GM12878 (cell line): ENCODE results near the gene ASB8. TPM values are rescaled to one million over a fixed set of nuclear protein-coding genes. Genes with fewer than 3 reads are reported as not detected.
A peak's percentile ranks its signal among the peaks of the same experiment; 100 is the strongest.

Experiments used
- ATAC-seq: fragments of 200-7000 bp; cut with Tn5 transposase; 3 replicates; pipeline ENCODE4 v1.9.1; 2020; ENCODE audit warnings: mild to moderate bottlenecking, moderate library complexity
- BruUV-seq: library from RNA; stranded (reverse); fragments of 400-500 nt; replicated peaks from 2 replicates; lab custom pipeline; 2021; lab: Mats Ljungman, UMichigan
- CTCF ChIA-PET: fragments of 300-600 bp; sonication (Branson Sonifier 250); formaldehyde crosslinking; extraction: SDS; loops from one replicate; lab custom pipeline; 2021; ENCODE audit warnings: inconsistent platforms; lab: Yijun Ruan, JAX
- POLR2A ChIA-PET: fragments of 350-600 bp; formaldehyde crosslinking; extraction: SDS; loops from one replicate; lab custom pipeline; 2021; ENCODE audit warnings: inconsistent platforms; lab: Charles Lee
- RAD21 ChIA-PET: fragments of 300-600 bp; sonication (Branson Sonifier 250); formaldehyde crosslinking; loops from one replicate; lab custom pipeline; 2023; ENCODE audit warnings: antibody characterized with exemption; ENCODE audit not compliant: unreplicated experiment; lab: Charles Lee
- SMC1A ChIA-PET: fragments of 300-600 bp; sonication (Branson Sonifier 250); formaldehyde crosslinking; loops from one replicate; lab custom pipeline; 2023; ENCODE audit not compliant: unreplicated experiment, uncharacterized antibody; lab: Charles Lee
- DNase-seq: peaks from one replicate; pipeline ENCODE4 v3.0.0-alpha.2; 2011; ENCODE audit warnings: low read depth, low spot score
- FAIRE-seq: peaks from 3 replicates; lab custom pipeline; 2011; peaks lifted over from hg19 to GRCh38; lab: Jason Lieb, UNC
- H2AFZ ChIP-seq: 2 replicates; pipeline ENCODE4 v1.6.0; 2011; ENCODE audit warnings: low read depth, low read length, control low read depth; ENCODE audit not compliant: control insufficient read depth
- H3K27ac ChIP-seq: 2 replicates; pipeline ENCODE4 v1.5.1; 2011; ENCODE audit warnings: control low read depth; ENCODE audit not compliant: control insufficient read depth, insufficient read depth
- H3K27me3 ChIP-seq, 2 experiments: replicated peaks in 1 of 2; 2 replicates each; pipeline versions ENCODE4 v1.6.0 to v1.6.1; 2011; ENCODE audit warnings: low read length in 1 of 2; ENCODE audit not compliant: control insufficient read depth in 2 of 2, insufficient read depth in 2 of 2
- H3K36me3 ChIP-seq, 2 experiments: 2 replicates each; pipeline ENCODE4 v1.5.1; 2011; ENCODE audit warnings: low read length in 1 of 2; ENCODE audit not compliant: control insufficient read depth in 2 of 2, insufficient read depth in 2 of 2
- H3K4me1 ChIP-seq: 2 replicates; pipeline ENCODE4 v1.6.1; 2011; ENCODE audit warnings: mild to moderate bottlenecking, low read length, moderate library complexity, mixed read lengths; ENCODE audit not compliant: control insufficient read depth, insufficient read depth
- H3K4me2 ChIP-seq: 2 replicates; pipeline ENCODE4 v1.6.0; 2011; ENCODE audit warnings: control low read depth; ENCODE audit not compliant: control insufficient read depth, insufficient read depth
- H3K4me3 ChIP-seq: fragments of 200-600 bp; sonication (generic); 2 replicates; pipeline ENCODE4 v1.5.1; 2016
- H3K79me2 ChIP-seq: 2 replicates; pipeline ENCODE4 v1.6.0; 2011; ENCODE audit warnings: low read length; ENCODE audit not compliant: control insufficient read depth, insufficient read depth
- H3K9ac ChIP-seq: 2 replicates; pipeline ENCODE4 v1.8.0; 2011; ENCODE audit warnings: low read length, control low read depth, mixed read lengths; ENCODE audit not compliant: control insufficient read depth, insufficient read depth
- H3K9me3 ChIP-seq: replicated peaks from 3 replicates; pipeline ENCODE4 v1.5.1; 2011; ENCODE audit warnings: mild to moderate bottlenecking, low read length; ENCODE audit not compliant: control insufficient read depth, insufficient read depth
- H4K20me1 ChIP-seq: 2 replicates; pipeline ENCODE4 v1.6.0; 2011; ENCODE audit not compliant: control insufficient read depth, insufficient read depth
- NFXL1 ChIP-seq: fragments of 450-650 bp; IDR thresholded peaks from 2 replicates; pipeline ENCODE4 v1.6.1; 2017; ENCODE audit warnings: antibody characterized with exemption, mild to moderate bottlenecking, borderline replicate concordance
- PAX5 ChIP-seq: IDR thresholded peaks from 2 replicates; pipeline ENCODE4 v1.6.1; 2011; ENCODE audit warnings: low read depth, low read length, borderline replicate concordance
- WGBS: methylation state at CpG from one replicate; pipeline ENCODE4 v1.1.6; 2016; ENCODE audit warnings: low lambda C conversion rate; ENCODE audit not compliant: insufficient replicate concordance, insufficient coverage; ENCODE audit errors: missing lambda C conversion rate; 5-methylcytosine and 5-hydroxymethylcytosine counted together
- in situ Hi-C: fragments of 300-500 bp; cut with MboI; formaldehyde crosslinking; loops from 9 replicates; pipeline ENCODE4 v1.14.3; 2018; ENCODE audit warnings: mixed read lengths
- intact Hi-C: fragments of 100-400 bp; cut with micrococcal nuclease; formaldehyde crosslinking; loops from one replicate; pipeline ENCODE4 v1.14.2; 2022; ENCODE audit not compliant: unreplicated experiment
- polyA plus RNA-seq, 11 experiments: library from polyadenylated mRNA; depleted of rRNA in 4 of 11; unstranded in 6 of 11; stranded (reverse) in 5 of 11; fragments of >200 nt; fragmentation: Nextera tagmentation in 4 of 11; fragmentation: Illumina TruSeq in 1 of 11; extraction: Ambion mirVana in 4 of 11; extraction: Trizol in 1 of 11; gene quantifications; 1 replicate in 1 of 11; 2 replicates in 10 of 11; pipeline versions ENCODE4 v1.2.1 to v1.2.3, GENCODE V29; 2011 to 2016; ENCODE audit warnings: inconsistent platforms in 2 of 11, missing spikeins in 2 of 11, low read depth in 1 of 11
- total RNA-seq, 4 experiments: library from RNA; depleted of rRNA in 3 of 4; stranded (reverse); fragments of >200 nt in 3 of 4; fragmentation: Illumina TruSeq in 1 of 4; extraction: Trizol in 1 of 4; gene quantifications; 2 replicates each; pipeline versions ENCODE4 v1.2.1 to v1.2.3, GENCODE V29; 2013 to 2021
- TF ChIP-seq, protein P1 (sequence below): fragments of 150-350 bp; IDR thresholded peaks from 2 replicates; pipeline ENCODE4 v1.6.1; 2014; ENCODE audit warnings: mild to moderate bottlenecking, low read depth, low read length
- TF ChIP-seq, protein P2 (sequence below): fragments of 450-650 bp; IDR thresholded peaks from 2 replicates; pipeline ENCODE4 v1.6.1; 2016; ENCODE audit warnings: mild to moderate bottlenecking

The ASB8 gene
- total and polyA plus RNA-seq, 10 of the 15 experiments (the other 5 are each of a cell fraction or from before 2014, with no cell fraction given), result 23.7 to 48.0 (median 29.1) TPM

DNA sequence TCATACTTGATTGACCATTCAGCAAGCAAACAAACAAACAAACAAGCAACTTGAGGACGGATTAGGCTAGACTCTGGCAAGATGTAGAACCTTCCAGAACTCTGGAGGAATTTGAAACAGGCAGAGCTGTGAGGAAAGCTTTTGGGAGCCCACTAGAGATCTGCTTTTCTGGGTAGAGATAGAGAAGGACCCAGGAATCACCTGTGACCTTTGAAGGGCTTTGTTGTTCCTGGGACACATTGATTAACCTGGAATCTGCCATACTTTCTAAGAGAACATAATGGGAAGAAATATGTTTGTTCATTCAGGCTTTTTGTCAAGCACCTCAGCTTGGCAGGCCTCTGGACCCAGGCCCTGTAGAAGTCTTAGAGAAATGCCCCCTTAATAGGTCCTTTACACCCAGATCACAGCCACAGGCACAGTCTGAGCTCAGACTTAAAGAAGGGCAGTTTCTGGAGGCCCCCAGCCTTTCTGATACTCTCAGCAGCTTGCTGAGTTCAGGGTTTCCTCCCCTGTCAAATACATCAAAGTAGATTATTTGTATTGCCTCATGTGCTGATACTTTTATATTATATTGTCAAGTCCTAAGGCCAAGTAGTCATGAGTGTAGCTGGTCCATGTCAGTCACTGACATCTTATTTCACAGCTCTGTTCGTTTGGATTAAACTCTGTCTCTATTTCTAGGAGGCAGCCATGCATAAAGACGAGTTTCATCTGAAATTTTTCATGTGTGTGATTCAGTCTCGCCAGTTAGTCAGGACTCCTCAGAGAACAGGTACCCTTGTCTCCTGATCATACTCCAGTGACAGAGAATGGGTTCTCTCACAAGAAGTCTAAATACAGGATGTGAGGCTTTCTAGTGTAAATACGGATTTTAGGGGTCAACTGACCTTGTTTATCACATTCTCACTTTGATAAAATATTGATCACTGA lies 50.4 kb downstream of the ASB8 start:
- CTCF ChIA-PET, result interaction anchor here (0.7 to 3.0 kb wide), 7 partner anchors 10 to 366 kb away, joined by 3 to 19 read pairs (median 7); partner anchors contain the start of genes ASB8 and PFKM
- intact Hi-C loops, result no loop called here
- TF ChIP-seq NFXL1 (no peak), PAX5 (peak; percentile 66; the same call in 1 of the 2 replicates)
- TF ChIP-seq, protein P1, sequence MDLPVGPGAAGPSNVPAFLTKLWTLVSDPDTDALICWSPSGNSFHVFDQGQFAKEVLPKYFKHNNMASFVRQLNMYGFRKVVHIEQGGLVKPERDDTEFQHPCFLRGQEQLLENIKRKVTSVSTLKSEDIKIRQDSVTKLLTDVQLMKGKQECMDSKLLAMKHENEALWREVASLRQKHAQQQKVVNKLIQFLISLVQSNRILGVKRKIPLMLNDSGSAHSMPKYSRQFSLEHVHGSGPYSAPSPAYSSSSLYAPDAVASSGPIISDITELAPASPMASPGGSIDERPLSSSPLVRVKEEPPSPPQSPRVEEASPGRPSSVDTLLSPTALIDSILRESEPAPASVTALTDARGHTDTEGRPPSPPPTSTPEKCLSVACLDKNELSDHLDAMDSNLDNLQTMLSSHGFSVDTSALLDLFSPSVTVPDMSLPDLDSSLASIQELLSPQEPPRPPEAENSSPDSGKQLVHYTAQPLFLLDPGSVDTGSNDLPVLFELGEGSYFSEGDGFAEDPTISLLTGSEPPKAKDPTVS, result peak; percentile 94
- TF ChIP-seq, protein P2, sequence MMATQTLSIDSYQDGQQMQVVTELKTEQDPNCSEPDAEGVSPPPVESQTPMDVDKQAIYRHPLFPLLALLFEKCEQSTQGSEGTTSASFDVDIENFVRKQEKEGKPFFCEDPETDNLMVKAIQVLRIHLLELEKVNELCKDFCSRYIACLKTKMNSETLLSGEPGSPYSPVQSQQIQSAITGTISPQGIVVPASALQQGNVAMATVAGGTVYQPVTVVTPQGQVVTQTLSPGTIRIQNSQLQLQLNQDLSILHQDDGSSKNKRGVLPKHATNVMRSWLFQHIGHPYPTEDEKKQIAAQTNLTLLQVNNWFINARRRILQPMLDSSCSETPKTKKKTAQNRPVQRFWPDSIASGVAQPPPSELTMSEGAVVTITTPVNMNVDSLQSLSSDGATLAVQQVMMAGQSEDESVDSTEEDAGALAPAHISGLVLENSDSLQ, result peak; percentile 34; the same call in 1 of the 2 replicates
- SMC1A ChIA-PET, result interaction anchor here (0.6 to 2.7 kb wide), 9 partner anchors 10 to 53 kb away, joined by 3 to 27 read pairs (median 5); partner anchors contain the start of genes ASB8 and PFKM
- Histone ChIP-seq H3K9ac (peak overlapping the region; percentile 99), H3K27me3 (no peaks in the 10 kb centered on the region), H3K4me3 (peak overlapping the region; percentile 97), H3K27ac (peak overlapping the region; percentile 99), H3K4me1 (peaks cover 23% of the 10 kb centered on the region), H4K20me1 (no peaks in the 10 kb centered on the region), H3K9me3 (no peaks in the 10 kb centered on the region), H3K79me2 (peaks cover 50% of the 10 kb centered on the region), H2AFZ (peak overlapping the region; percentile 90), H3K36me3 (no peaks in the 10 kb centered on the region), H3K4me2 (peak overlapping the region; percentile 98)
- FAIRE-seq, result no peak
- POLR2A ChIA-PET, result interaction anchor here (1.0 to 2.3 kb wide), 5 partner anchors 12 to 92 kb away, joined by 4 to 8 read pairs (median 6); partner anchors contain the start of genes ASB8 and PFKM
- no peak for DNase-seq
- RAD21 ChIA-PET, result interaction anchor here (1.1 to 1.5 kb wide), 2 partner anchors 12 to 50 kb away, joined by 4 to 7 read pairs; partner anchors contain the start of genes ASB8 and PFKM
- WGBS, result 0% methylated on average over 5 of the region's 5 CpGs
- TSS peak; percentile 72 for BruUV-seq
- in situ Hi-C loops, result no loop called here
- no peak; the same call in 2 of the 3 replicates for ATAC-seq
